Sigmoid colon (tissue), 7 donors: Measurements from ENCODE around the gene SLC26A6. TPM values are rescaled to one million over a fixed set of nuclear protein-coding genes. Genes with fewer than 3 reads are reported as not detected.

Experiments used
- DNase-seq: peaks from one replicate; pipeline ENCODE4 v3.0.0-alpha.2; 2019
- H3K27ac ChIP-seq, 4 donors: fragments of 200-600 bp; sonication (generic); one replicate each; pipeline ENCODE4 v1.5.1; 2016 to 2019; ENCODE audit warnings: mild to moderate bottlenecking in 1 of 4
- H3K27me3 ChIP-seq, 3 donors: fragments of 200-600 bp; sonication (generic); one replicate each; pipeline ENCODE4 v1.5.1; 2019; ENCODE audit warnings: mild to moderate bottlenecking in 1 of 3
- H3K36me3 ChIP-seq, 4 donors: fragments of 200-600 bp; sonication (generic); one replicate each; pipeline ENCODE4 v1.5.1; 2016 to 2019
- H3K4me1 ChIP-seq, 4 donors: fragments of 200-600 bp; sonication (generic); one replicate each; pipeline ENCODE4 v1.5.1; 2017 to 2019
- H3K4me3 ChIP-seq, 4 donors: fragments of 200-600 bp; sonication (generic); one replicate each; pipeline ENCODE4 v1.5.1; 2017 to 2019; ENCODE audit warnings: mild to moderate bottlenecking in 2 of 4, moderate library complexity in 1 of 4
- H3K9me3 ChIP-seq, 4 donors: fragments of 200-600 bp in 3 of 4; sonication (generic) in 3 of 4; one replicate each; pipeline versions ENCODE4 v1.5.1 to v1.6.1; 2013 to 2019
- EP300 ChIP-seq, 4 donors: sonication (generic); formaldehyde crosslinking; IDR thresholded peaks; one replicate each; pipeline ENCODE4 v1.6.1; 2017; ENCODE audit warnings: antibody characterized with exemption in 4 of 4
- POLR2A ChIP-seq, 2 donors: fragments of 450-650 bp; IDR thresholded peaks; one replicate each; pipeline ENCODE4 v1.6.1; 2016; ENCODE audit warnings: antibody characterized with exemption in 2 of 2, mild to moderate bottlenecking in 2 of 2, moderate library complexity in 2 of 2
- POLR2AphosphoS5 ChIP-seq, 4 donors: sonication (generic); formaldehyde crosslinking; IDR thresholded peaks; one replicate each; pipeline ENCODE4 v1.6.1; 2017; ENCODE audit warnings: antibody characterized with exemption in 4 of 4
- WGBS, 2 donors: extraction: QIAGEN DNeasy Blood & Tissue Kit; methylation state at CpG; one replicate each; pipeline ENCODE4 v1.1.7; 2013; 5-methylcytosine and 5-hydroxymethylcytosine counted together
- intact Hi-C: fragments of 100-400 bp; cut with DNase I; formaldehyde crosslinking; loops from one replicate; pipeline ENCODE4 v1.15.1; 2023
- polyA plus RNA-seq, 3 donors: library from polyadenylated mRNA; stranded (reverse); fragments of 200-250 nt; gene quantifications; one replicate each; pipeline ENCODE4 v1.2.3, GENCODE V29; 2013
- total RNA-seq, 4 donors: library from RNA; depleted of rRNA; stranded (reverse); fragments of >200 nt; gene quantifications; one replicate each; pipeline ENCODE4 v1.1.0, GENCODE V29; 2016
- TF ChIP-seq, protein P1 (sequence below), 4 experiments: fragments of 450-650 bp in 3 of 4; fragments of 200-600 bp in 1 of 4; IDR thresholded peaks; one replicate each; pipeline ENCODE4 v1.5.1; 2016 to 2019; ENCODE audit warnings: antibody characterized with exemption in 4 of 4, mild to moderate bottlenecking in 3 of 4, moderate library complexity in 2 of 4
- donor health status: healthy with polysubstance abuse.
- donor health status: Bipolar disorder and iron deficiency.
- donor health status: healthy.

The SLC26A6 gene
- total and polyA plus RNA-seq, 7 donors, result 6.4 to 70.8 (median 16.8) TPM

DNA sequence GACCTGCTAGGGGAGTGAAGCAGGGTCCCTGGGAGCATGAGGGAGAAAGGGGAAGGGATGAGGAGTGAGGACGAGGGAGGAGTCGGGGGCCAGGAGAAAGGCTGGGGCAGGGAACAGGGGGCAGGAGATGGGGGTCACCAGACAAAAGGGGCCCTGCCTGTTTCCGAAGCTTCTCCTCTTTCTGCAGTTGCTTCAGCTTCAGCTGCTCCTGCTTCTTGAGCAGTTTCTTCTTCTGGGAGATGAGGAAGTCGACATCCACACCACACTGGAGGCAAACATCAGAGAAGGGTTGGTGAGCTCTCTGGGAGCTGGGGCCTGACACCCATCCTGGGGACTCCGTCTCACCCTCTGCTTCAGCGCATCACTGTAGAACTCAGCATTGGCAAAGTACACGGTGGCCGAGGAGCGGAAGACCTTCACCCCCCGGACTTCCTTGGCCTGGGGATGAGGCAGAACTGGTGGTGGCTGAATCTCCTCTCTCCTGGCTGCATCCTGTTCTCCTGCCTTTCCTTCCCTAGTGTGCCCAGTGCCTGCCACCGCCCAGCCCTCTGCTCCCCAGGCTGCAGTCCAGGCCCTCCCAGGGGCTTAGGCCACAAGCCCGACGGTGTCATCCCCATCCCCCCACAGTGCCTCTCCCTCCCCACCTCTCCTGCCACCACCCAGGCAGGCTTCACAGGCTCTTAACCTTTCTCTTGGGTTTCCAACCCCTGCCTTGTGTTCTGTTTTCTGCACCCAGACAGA, 6.8 kb downstream of the SLC26A6 start:
- H3K36me3 ChIP-seq, result peaks cover 8 to 61% (median 27%) of the 10 kb centered on the region in 4 donors

DNA sequence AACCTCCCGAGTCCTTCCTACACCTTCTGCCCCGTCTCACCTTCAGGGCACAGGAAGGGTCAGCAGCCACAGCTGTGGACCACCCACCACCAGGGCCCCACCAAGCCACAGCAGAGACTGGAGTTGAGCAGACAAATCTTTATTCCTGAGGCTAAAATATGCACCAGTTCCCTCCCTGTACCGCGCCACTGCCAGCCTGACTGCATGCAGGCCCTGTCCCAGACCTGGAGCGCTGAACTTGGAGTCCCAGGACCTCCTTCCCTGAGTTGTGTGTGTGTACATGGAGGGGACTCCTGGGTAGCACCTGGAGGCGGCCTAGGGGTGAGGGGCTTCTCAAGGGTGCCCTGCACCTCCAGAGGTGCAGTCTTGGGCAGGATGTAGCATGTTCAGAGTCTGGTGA, 9.7 kb downstream of the SLC26A6 start:
- no peak for DNase-seq
- intact Hi-C loops, result no loop called here
- H3K4me1 ChIP-seq, result no peaks in the 10 kb centered on the region
- H3K9me3 ChIP-seq, result no peaks in the 10 kb centered on the region
- WGBS, 2 donors, result 95 to 97% methylated on average over 6 of the region's 6 CpGs
- no peaks in the 10 kb centered on the region for H3K27me3 ChIP-seq
- TF ChIP-seq POLR2A (IDR thresholded peaks at IDR 0.05) (no peak), POLR2AphosphoS5 (IDR thresholded peaks at IDR 0.05) (no peak)
- TF ChIP-seq, protein P1, sequence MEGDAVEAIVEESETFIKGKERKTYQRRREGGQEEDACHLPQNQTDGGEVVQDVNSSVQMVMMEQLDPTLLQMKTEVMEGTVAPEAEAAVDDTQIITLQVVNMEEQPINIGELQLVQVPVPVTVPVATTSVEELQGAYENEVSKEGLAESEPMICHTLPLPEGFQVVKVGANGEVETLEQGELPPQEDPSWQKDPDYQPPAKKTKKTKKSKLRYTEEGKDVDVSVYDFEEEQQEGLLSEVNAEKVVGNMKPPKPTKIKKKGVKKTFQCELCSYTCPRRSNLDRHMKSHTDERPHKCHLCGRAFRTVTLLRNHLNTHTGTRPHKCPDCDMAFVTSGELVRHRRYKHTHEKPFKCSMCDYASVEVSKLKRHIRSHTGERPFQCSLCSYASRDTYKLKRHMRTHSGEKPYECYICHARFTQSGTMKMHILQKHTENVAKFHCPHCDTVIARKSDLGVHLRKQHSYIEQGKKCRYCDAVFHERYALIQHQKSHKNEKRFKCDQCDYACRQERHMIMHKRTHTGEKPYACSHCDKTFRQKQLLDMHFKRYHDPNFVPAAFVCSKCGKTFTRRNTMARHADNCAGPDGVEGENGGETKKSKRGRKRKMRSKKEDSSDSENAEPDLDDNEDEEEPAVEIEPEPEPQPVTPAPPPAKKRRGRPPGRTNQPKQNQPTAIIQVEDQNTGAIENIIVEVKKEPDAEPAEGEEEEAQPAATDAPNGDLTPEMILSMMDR (IDR thresholded peaks at IDR 0.05), result no peak
- H3K36me3 ChIP-seq, result peaks cover 8 to 44% (median 21%) of the 10 kb centered on the region in 4 donors
- H3K4me3 ChIP-seq, result no peak overlapping the region
- no peak overlapping the region for H3K27ac ChIP-seq

More for the DNA sequence above, 6.8 kb downstream of the SLC26A6 start:
- no peaks in the 10 kb centered on the region for H3K4me1 ChIP-seq
- TF ChIP-seq, protein P1 (IDR thresholded peaks at IDR 0.05), result no peak
- intact Hi-C loops, result no loop called here
- H3K27me3 ChIP-seq, result no peaks in the 10 kb centered on the region
- WGBS, 2 donors, result 85 to 86% methylated on average over 13 of the region's 13 CpGs
- no peak overlapping the region for H3K4me3 ChIP-seq
- H3K27ac ChIP-seq, result no peak overlapping the region
- no peaks in the 10 kb centered on the region for H3K9me3 ChIP-seq
- DNase-seq, result no peak

GRCh38 chr3:48624767-48625166, 10.5 kb downstream of the SLC26A6 start:
- WGBS, 2 donors, result 89 to 94% methylated on average over 10 of the region's 10 CpGs
- H3K27ac ChIP-seq, result no peak overlapping the region
- intact Hi-C loops, result no loop called here
- no peak for DNase-seq
- H3K9me3 ChIP-seq, result no peaks in the 10 kb centered on the region
- H3K4me3 ChIP-seq, result no peak overlapping the region
- H3K36me3 ChIP-seq, result peaks cover 8 to 40% (median 18%) of the 10 kb centered on the region in 4 donors
- TF ChIP-seq EP300 (IDR thresholded peaks at IDR 0.05) (no peak), POLR2A (IDR thresholded peaks at IDR 0.05) (no peak), POLR2AphosphoS5 (IDR thresholded peaks at IDR 0.05) (no peak)
- TF ChIP-seq, protein P1 (IDR thresholded peaks at IDR 0.05), result no peak
- H3K27me3 ChIP-seq, result no peaks in the 10 kb centered on the region
- H3K4me1 ChIP-seq, result no peaks in the 10 kb centered on the region

DNA sequence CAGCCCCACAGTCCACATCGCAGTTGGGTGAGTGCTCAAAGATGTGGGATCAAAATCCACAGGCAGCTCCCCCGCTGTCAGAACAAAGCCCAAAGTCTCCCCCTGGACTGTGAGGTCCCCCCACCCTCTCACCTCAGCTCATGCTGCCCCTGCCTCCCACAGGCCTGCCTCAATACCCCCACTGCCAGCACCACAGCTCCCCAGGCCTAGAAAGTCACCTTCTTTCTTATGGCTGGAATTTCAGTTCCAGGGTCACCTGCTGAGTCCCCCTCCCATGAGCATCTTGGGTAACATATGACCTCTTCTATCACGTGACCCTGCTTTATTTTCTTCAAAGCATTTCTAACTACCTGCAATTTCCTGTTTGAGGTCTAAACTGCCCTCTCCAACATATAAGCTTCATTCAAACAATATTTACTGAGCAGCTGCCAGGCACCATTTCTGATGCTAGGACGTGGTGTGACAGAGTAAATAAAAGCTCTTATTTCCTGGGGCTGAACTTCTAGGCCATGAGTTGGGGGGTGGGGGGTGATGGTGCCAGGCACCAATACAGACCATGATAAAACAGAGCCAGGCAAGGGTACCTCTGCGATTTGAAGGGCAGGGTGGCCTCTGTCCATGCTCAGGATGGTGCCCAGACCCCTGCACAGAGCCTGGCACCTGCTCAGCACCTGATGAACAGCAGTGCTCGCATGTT, 11.3 kb downstream of the SLC26A6 start:
- DNase-seq, result no peak
- no peaks in the 10 kb centered on the region for H3K9me3 ChIP-seq
- peaks cover 8 to 34% (median 15%) of the 10 kb centered on the region in 4 donors for H3K36me3 ChIP-seq
- TF ChIP-seq, protein P1 (IDR thresholded peaks at IDR 0.05), result no peak
- TF ChIP-seq POLR2A (IDR thresholded peaks at IDR 0.05) (no peak), EP300 (IDR thresholded peaks at IDR 0.05) (no peak), POLR2AphosphoS5 (IDR thresholded peaks at IDR 0.05) (no peak)
- no peaks in the 10 kb centered on the region for H3K27me3 ChIP-seq
- intact Hi-C loops, result no loop called here
- H3K4me3 ChIP-seq, result no peak overlapping the region
- no peak overlapping the region for H3K27ac ChIP-seq
- no peaks in the 10 kb centered on the region for H3K4me1 ChIP-seq
- WGBS, 2 donors, result 43 to 63% methylated on average over 6 of the region's 6 CpGs
